Measurements from ENCODE around the gene CAMTA1. TPM values are rescaled to one million over a fixed set of nuclear protein-coding genes. Genes with fewer than 3 reads are reported as not detected.

The CAMTA1 gene
- total and polyA plus RNA-seq, 9 of the 15 experiments (the other 6 are each of a cell fraction or from before 2014, with no cell fraction given) = 43.9 to 161 (median 65.9) TPM

DNA sequence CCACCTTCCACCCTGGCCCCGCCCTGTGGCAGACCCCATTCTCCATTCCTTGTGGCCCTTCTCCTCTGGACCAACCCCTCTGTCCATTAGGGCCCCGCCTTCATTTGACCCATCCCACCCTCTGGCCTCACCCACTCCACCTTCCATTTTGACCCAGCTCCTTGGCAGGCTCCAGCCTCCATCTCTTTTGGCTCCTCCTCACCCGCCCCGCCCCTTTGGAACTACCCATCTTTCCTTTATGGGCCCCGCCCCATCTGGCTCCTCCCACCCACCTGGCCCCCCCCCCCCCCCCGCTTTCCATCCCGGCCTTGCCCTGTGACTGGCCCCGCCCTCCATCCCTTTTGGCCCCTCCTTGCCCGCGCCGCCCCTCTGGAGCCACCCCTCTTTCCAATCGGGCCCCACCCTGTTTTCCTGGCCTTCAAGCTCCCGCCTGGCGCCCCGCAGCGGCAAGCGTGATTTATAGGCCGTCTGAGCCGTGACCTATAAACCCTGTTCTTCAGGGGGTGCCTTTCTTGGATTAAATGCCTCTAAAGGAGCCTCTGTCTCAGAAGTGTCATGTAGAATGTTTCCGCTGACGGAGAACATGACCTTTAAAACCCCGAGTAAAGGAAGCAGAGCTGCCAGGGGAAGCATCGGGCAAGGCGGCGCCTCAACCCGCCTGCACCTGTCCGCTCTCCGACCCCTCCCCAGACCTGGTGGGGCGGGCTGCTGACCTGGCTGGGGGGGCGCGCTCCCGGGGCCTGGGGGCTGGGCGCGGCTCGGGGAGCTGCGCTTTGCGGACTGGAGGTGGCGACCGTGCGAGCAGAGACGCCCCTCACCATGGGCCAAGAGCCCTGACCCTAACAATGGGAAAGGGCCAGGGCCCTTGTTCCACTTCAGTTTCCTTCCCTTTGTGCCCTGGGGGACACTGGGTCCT is 178.0 kb downstream of the CAMTA1 start (continued):
- TF ChIP-seq, protein P1, sequence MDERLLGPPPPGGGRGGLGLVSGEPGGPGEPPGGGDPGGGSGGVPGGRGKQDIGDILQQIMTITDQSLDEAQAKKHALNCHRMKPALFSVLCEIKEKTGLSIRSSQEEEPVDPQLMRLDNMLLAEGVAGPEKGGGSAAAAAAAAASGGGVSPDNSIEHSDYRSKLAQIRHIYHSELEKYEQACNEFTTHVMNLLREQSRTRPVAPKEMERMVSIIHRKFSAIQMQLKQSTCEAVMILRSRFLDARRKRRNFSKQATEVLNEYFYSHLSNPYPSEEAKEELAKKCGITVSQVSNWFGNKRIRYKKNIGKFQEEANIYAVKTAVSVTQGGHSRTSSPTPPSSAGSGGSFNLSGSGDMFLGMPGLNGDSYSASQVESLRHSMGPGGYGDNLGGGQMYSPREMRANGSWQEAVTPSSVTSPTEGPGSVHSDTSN (CRISPR knock-in tag; IDR thresholded peaks at IDR 0.05; ENCODE audit: low read depth) = no peak
- TF ChIP-seq, protein P1 (tag; conservative IDR thresholded peaks at IDR 0.05; ENCODE audit: low read depth) = peak; percentile 54
- TF ChIP-seq, protein P2, sequence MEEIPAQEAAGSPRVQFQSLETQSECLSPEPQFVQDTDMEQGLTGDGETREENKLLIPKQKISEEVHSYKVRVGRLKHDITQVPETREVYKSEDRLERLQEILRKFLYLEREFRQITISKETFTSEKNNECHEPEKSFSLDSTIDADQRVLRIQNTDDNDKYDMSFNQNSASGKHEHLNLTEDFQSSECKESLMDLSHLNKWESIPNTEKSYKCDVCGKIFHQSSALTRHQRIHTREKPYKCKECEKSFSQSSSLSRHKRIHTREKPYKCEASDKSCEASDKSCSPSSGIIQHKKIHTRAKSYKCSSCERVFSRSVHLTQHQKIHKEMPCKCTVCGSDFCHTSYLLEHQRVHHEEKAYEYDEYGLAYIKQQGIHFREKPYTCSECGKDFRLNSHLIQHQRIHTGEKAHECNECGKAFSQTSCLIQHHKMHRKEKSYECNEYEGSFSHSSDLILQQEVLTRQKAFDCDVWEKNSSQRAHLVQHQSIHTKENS (CRISPR knock-in tag; IDR thresholded peaks at IDR 0.05) = no peak
- TF ChIP-seq NR2C2 (CRISPR knock-in tag; IDR thresholded peaks at IDR 0.05) (0 out of 2 replicates have a peak, but pooled peaks have one; percentile 23), NR2C2 (tag; IDR thresholded peaks at IDR 0.05) (peak; percentile 71), SNAPC5 (CRISPR knock-in tag; IDR thresholded peaks at IDR 0.05) (no peak), SMC3 (conservative IDR thresholded peaks at IDR 0.05; ENCODE audit: insufficient read depth, low read depth, low read length) (0 out of 2 replicates have a peak, but pooled peaks have one; percentile 6)
